22Rv1 (cell line): ENCODE measurements around the gene FNBP1.
A peak's percentile ranks its signal among the peaks of the same experiment; 100 is the strongest.
"Not testable (repeated sequence)": the region's sequence is repeated elsewhere in the genome, so short reads cannot be mapped to it uniquely, and the experiment has no call there.

ENCODE experiments used
- H3K27ac ChIP-seq: fragments of 450-650 bp; 2 replicates; pipeline ENCODE4 v1.5.1; 2017
- CTCF ChIP-seq: fragments of 450-650 bp; IDR thresholded peaks from 2 replicates; pipeline ENCODE4 v1.5.1; 2017; ENCODE audit warnings: mild to moderate bottlenecking
- ZFX ChIP-seq: fragments of 450-650 bp; IDR thresholded peaks from 2 replicates; pipeline ENCODE4 v1.6.1; 2017; ENCODE audit warnings: antibody characterized with exemption, borderline replicate concordance

Gene FNBP1

GRCh38 chr9:129944506-129945116 is 98.4 kb downstream of the FNBP1 start:
- H3K27ac ChIP-seq, result no peak overlapping the region
- TF ChIP-seq CTCF, result no peak
- no peak for TF ChIP-seq ZFX

GRCh38 chr9:129939431-129939830 is 103.6 kb downstream of the FNBP1 start:
- TF ChIP-seq ZFX, result no peak
- TF ChIP-seq CTCF, result no peak
- no peak overlapping the region for H3K27ac ChIP-seq

GRCh38 chr9:129938291-129938979 is 104.6 kb downstream of the FNBP1 start:
- no peak overlapping the region for H3K27ac ChIP-seq
- no peak for TF ChIP-seq CTCF
- no peak for TF ChIP-seq ZFX

GRCh38 chr9:129937879-129938278 is 105.1 kb downstream of the FNBP1 start:
- not testable (repeated sequence) for H3K27ac ChIP-seq

GRCh38 chr9:129936222-129936621 is 106.8 kb downstream of the FNBP1 start:
- peak overlapping the region; percentile 29 for H3K27ac ChIP-seq
- TF ChIP-seq CTCF, result no peak
- no peak for TF ChIP-seq ZFX

- H3K27ac ChIP-seq, result 0 out of 2 replicates have a peak overlapping the region, but pooled peaks have one; percentile 29
- no peak for TF ChIP-seq CTCF
- TF ChIP-seq ZFX, result no peak
Observed at GRCh38 chr9:129934780-129935179, 108.2 kb downstream of the FNBP1 start.

GRCh38 chr9:129934041-129934591 is 108.9 kb downstream of the FNBP1 start:
- no peak overlapping the region for H3K27ac ChIP-seq

More at GRCh38 chr9:129934041-129934591, 108.9 kb downstream of the FNBP1 start:
- TF ChIP-seq CTCF (no peak), ZFX (no peak)
